Activated naive CD4-positive, alpha-beta T cell treated with anti-CD3 and anti-CD28 coated beads, Interleukin-2, amount 50 U/mL, for 72 hours (primary cell): ENCODE results near the gene ATP6V1D. TPM values are rescaled to one million over a fixed set of nuclear protein-coding genes. Genes with fewer than 3 reads are reported as not detected.
A peak's percentile ranks its signal among the peaks of the same experiment; 100 is the strongest.
"Not testable (repeated sequence)": the region's sequence is repeated elsewhere in the genome, so short reads cannot be mapped to it uniquely, and the experiment has no call there.

ENCODE experiments used
- ATAC-seq, 2 donors: fragments of 150-1000 bp; cut with Tn5 transposase; 2 replicates each; pipeline ENCODE4 v1.10.0; 2021; ENCODE audit warnings: mild to moderate bottlenecking in 2 of 2, moderate library complexity in 2 of 2
- DNase-seq, 2 donors: peaks; one replicate each; pipeline ENCODE4 v3.0.0; 2021 to 2022; ENCODE audit warnings: low spot score in 2 of 2
- H3K27ac Mint-ChIP-seq, 2 donors: one replicate each; pipeline ENCODE4 v1.8.0; 2022; ENCODE audit warnings: mild to moderate bottlenecking in 2 of 2, mixed read lengths in 2 of 2
- H3K36me3 Mint-ChIP-seq, 2 donors: one replicate each; pipeline ENCODE4 v1.8.0; 2022; ENCODE audit warnings: mixed read lengths in 2 of 2
- H3K9me3 Mint-ChIP-seq, 2 donors: one replicate each; pipeline ENCODE4 v1.8.0; 2022; ENCODE audit warnings: mixed read lengths in 2 of 2
- total RNA-seq, 2 donors: library from RNA; stranded (reverse); gene quantifications; one replicate each; pipeline ENCODE4 v1.2.3, GENCODE V29; 2022

Gene ATP6V1D
- total RNA-seq: 10 to 100 TPM; 24.3 to 28.4 TPM

DNA sequence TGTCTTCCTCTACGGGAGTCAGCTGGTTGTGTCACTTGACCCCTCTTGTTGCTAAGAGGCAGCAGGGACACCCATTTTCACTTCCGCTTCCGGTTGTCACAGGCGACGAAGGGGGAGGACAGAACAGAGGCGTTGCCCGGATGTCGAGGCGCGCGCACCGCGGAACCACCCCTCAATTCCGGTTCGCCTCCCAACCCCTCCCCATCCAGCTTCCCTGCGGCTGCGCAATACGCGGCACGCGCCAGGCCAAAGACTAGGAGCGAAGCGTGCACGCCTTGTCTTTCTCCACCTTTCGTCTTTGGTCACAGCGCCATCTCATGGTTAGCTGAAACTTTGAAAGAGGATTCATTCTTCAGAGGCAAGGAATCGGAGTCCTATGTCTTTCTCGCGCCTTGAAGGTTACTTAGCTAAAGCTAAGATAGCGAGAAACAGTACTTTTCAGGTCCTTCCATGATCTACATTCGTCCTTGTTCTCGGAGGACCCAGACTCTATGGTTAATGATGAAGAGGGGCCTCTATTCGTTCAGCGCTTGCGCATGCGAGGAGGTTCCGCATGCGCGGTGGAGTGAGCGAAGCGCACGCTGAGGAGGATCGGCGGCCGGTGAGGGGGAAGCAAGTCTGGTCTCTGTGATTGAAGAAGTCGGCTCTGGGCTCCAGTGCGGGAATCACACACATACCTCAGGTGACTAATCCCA is at the start of gene ATP6V1D, which contains the start of gene EIF2S1:
Gene ATP6V1D, minus strand, starts transcription at position 30 of the 695 bp plus-strand sequence. CDS start 106 bp downstream, outside the sequence.
Gene EIF2S1, plus strand, starts transcription at position 554 of the 695 bp plus-strand sequence. CDS start 4,440 bp downstream, outside the sequence.
- peak within 1 kb of the TSS; percentile 96 to 99 for H3K27ac Mint-ChIP-seq
- H3K9me3 Mint-ChIP-seq: no peaks in the 10 kb centered on the region
- ATAC-seq (peak; percentile 91 to 93), DNase-seq (peak; percentile 96 to 100)
- H3K36me3 Mint-ChIP-seq: peaks cover 22 to 32% of the 10 kb centered on the region in 2 donors

DNA sequence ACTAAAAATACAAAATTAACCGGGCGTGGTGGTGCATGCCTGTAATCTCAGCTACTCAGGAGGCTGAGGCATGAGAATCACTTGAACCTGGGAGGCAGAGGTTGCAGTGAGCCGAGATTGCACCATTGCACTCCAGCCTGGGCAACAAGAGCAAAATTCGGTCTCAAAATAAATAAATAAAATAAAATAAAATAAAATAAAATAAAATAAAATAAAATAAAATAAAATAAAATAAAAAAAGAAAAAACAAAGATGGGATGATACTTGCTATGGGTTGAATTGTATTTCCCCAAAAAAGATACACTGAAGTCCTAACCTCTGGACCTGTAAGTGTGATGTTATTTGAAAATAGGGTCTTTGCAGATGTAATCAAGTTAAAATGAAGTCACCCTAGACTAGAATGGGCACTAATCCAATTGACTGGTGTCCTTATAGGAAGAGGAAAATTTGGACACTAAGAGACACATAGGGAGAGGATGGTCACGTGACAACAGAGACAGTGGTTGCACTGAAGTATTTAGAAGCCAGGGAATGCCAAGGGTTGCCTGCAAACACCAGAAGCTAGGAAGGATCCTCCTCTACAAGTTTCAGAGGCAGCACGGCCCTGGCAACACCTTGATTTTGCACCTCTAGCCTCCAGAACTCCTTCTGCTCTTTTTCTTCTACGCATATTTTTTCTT is 48.7 kb upstream of the ATP6V1D start:
- H3K27ac Mint-ChIP-seq, H3K36me3 Mint-ChIP-seq, ATAC-seq, DNase-seq, H3K9me3 Mint-ChIP-seq: not testable (repeated sequence)

DNA sequence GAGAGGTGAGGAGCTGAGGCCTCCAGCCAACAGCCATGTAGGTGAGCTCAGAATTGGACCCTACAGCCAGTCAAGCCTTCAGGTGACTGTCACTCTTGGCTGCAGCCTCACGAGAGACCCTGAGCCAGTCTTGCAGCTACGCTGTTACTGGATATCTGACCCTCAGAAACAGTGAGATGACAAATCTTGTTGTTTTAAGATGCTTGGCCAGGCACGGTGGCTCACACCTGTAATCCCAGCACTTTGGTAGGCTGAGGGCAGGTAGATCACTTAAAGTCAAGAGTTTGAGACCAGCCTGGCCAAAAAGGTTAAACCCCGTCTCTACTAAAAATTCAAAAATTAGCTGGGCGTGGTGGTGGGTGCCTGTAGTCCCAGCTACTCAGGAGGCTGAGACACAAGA is 46.2 kb upstream of the ATP6V1D start:
- H3K9me3 Mint-ChIP-seq: no peaks in the 10 kb centered on the region
- no peak for ATAC-seq
- no peak overlapping the region for H3K27ac Mint-ChIP-seq
- H3K36me3 Mint-ChIP-seq: no peaks in the 10 kb centered on the region
- DNase-seq: no peak

DNA sequence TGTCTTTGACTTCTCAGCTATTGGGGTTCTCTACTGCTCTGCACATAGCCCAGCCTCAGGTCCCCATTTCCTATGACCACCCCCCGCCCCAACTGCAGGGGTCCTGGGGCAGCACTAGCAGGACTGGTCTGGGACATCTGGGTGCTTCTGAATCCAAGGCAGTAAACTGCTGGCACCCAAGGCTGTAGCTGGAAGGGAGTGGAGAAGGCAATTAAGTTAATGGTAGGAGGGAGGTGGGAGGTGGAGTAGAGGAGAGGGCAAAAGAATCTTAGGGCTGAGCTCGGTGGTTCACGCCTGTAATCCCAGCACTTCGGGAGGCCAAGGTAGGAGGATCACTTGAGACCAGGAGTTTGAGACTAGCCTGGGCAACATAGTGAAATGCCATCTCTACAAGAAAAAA is 40.8 kb upstream of the ATP6V1D start:
- no peaks in the 10 kb centered on the region for H3K36me3 Mint-ChIP-seq
- no peaks in the 10 kb centered on the region for H3K9me3 Mint-ChIP-seq
- H3K27ac Mint-ChIP-seq: peak overlapping the region in 1 of 2 donors; percentile 70
- no peak for ATAC-seq
- DNase-seq: no peak

DNA sequence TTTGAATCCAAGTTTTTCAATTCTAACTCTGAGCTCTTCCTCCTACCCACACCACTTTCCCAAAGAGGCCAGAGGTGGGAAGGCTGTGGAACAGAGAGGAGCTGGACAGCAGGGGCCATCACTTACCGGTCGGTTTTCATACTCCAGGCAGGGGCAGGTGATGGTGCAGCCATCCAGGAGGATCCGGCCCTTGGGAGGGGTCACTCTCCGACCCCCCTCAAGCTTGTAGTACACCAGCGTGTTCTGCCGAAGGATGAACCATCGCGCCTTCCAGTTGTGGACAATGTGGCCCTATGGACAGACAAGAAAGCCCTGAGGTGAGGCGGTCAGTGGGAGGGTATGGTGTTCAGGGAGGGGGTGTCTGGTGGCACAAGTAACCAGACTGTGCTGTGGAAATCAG is 37.9 kb upstream of the ATP6V1D start:
- H3K9me3 Mint-ChIP-seq: no peaks in the 10 kb centered on the region
- no peak overlapping the region for H3K27ac Mint-ChIP-seq
- no peak for ATAC-seq
- no peaks in the 10 kb centered on the region for H3K36me3 Mint-ChIP-seq
- no peak for DNase-seq

DNA sequence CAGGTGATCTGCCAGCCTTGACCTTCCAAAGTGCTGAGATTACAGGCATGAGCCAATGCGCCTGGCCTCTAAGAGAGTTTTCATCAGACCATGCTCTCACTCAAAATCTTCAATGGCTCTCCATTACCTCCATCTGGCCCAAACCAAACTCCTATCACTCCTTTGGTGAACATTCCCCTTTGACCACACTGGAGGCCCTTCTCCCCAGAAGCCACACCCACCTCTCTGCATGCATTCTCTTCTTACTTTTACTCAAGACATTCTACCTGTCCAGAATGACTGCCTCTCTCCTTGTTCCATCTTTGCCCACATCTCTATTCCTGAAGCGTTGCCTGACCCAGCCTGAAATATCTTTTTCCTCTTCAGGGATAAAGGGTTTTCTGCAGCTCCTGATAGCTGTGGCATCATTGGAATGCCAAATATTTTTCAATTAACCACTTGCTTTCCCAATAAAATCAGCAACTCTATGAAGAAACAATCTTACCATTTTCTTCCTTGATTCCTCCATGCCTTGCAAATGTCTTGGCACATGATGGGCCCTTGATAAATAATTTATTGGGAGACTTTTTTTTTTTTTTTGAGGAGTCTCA is 36.9 kb upstream of the ATP6V1D start:
- no peaks in the 10 kb centered on the region for H3K9me3 Mint-ChIP-seq
- no peaks in the 10 kb centered on the region for H3K36me3 Mint-ChIP-seq
- DNase-seq (no peak), ATAC-seq (no peak)
- H3K27ac Mint-ChIP-seq: no peak overlapping the region

DNA sequence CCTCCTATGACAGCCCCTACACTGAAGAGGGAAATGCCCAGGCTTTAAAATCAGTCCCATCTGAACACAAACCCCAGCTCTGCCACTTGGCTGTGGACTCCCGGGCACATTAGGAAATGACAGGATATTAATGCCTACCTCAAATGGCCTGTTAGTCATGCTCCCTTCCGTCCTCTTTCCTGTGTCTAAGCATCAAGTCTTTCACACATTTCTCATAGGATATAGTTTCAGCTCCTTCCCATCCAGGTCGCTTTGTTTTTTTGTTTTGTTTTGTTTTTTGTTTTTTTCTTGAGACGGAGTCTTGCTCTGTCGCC is 36.2 kb upstream of the ATP6V1D start:
- Mint-ChIP-seq H3K27ac (no peak overlapping the region), H3K36me3 (no peaks in the 10 kb centered on the region), H3K9me3 (no peaks in the 10 kb centered on the region)
- no peak for ATAC-seq
- DNase-seq: no peak

DNA sequence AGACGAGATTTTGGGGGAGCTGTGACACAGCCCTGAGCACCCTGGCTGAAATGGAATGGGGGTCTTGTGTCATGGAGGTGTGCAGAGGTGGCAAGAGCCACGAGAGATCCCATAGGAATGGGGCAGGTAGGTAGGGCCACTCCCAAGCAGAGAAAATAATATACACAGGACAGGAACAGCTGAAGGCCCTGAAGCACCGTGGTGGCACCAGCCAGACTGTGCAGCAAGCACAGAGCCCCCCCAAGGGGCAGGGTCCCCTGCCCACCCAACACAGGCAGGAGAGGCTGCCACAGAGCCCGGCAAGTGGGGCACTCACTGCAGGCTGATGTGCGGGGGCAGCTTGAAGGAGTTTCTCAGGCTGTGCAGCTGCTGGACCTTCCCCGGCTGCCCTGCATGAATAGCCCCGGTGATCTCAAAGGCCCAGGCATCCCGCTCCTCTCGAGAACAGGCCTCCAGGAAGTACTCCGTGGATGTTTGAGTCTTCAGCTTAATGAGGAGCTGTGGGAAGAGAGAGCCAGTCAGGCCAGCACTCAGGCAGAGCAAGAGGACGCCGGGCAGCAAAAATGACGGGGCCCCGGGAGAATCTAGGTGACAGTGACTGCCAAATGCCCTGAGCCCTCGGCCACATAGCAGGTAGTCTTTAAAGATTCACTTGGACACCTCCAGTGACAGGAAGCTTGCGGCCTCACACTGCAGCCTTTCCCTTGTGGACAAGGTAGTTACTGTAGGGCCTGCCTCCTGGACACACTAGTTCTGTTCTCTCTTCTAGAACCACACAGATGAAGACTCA is 35.7 kb upstream of the ATP6V1D start:
- Mint-ChIP-seq H3K27ac (no peak overlapping the region), H3K36me3 (no peaks in the 10 kb centered on the region), H3K9me3 (no peaks in the 10 kb centered on the region)
- no peak for DNase-seq
- ATAC-seq: no peak

DNA sequence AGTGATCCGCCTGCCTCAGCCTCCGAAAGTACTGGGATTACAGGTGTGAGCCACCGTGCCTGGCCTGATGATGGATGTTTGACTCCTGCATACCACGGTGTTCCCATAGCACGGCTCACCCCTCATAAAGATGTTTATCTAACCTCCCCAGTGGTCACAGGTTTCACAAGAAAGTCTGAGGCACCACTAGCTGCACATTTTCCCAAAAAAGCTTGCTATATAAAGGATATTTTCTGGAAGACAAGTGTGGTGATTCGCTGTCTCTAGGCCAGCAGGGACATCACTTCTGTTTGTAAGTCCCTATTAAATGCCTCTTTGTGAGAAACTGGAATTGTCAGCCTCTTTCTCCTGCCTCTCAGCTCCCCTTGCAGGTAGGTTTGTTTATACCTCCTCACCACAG is 34.1 kb upstream of the ATP6V1D start:
- no peak for ATAC-seq
- H3K27ac Mint-ChIP-seq: no peak overlapping the region
- no peaks in the 10 kb centered on the region for H3K36me3 Mint-ChIP-seq
- H3K9me3 Mint-ChIP-seq: no peaks in the 10 kb centered on the region
- no peak for DNase-seq

DNA sequence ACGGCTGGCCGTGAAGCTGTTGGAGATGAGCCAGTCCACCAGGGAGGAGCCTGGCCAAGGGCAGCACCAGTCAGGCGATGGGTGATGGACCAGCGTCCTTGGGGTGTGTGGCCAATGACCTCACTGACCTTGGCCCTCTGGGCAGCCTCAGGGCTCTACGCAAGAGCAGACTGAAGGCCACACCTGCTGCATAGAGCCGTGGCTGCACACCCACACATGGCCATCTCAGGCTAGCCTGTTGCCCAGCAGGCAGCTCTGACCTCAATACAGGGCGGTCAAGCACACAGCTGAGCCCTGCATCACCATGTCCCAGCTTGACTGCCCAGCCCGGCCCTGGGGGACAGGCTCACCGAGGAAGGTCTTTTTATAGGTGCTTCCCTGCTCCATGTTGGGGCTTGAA is 33.2 kb upstream of the ATP6V1D start:
- H3K27ac Mint-ChIP-seq: no peak overlapping the region
- no peak for DNase-seq

DNA sequence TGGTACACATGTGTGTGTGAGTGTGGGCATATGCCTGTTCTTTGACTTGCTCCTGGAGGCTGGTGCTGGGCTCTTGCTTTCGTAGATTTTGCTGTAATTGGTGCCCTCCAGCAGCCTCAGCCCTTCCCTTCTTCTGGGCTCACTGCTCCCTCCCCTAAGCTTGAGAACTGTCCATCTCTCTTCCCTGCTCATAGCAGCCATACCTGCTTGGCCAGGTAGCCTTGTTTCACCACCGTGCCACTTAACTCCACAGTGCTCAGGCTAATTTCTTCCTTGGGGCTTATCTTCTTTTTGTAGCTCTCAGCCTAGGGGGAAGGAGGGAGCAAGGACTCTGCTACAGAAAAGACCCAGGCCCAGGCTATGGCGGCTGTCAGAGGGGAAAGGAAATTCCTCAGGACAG is 32.5 kb upstream of the ATP6V1D start:
- no peak for DNase-seq
- no peaks in the 10 kb centered on the region for H3K36me3 Mint-ChIP-seq
- no peak overlapping the region for H3K27ac Mint-ChIP-seq
- no peak for ATAC-seq
- H3K9me3 Mint-ChIP-seq: no peaks in the 10 kb centered on the region

More for the DNA sequence above, 33.2 kb upstream of the ATP6V1D start:
- no peaks in the 10 kb centered on the region for H3K36me3 Mint-ChIP-seq
- ATAC-seq: no peak
- no peaks in the 10 kb centered on the region for H3K9me3 Mint-ChIP-seq

DNA sequence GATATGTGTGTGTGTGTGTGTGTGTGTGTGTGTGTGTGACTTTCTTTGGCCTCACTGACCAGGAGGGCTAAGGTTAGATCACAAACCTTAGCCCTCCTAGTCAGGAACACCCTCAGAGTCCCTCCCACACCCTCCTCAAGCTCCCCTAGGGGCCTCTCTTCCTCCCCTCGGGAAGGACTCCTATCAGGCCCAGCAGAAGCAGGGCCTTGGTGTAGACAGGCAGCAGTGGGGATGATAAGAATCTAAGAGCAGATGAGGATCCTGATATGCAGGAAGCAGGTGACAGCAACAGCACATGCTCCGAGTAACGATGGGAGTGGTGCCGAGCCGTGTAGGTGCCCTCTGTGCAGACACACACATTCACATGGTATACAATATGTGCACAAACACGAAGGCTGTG is 31.7 kb upstream of the ATP6V1D start:
- DNase-seq: no peak
- peak in 1 of 2 donors; percentile 34 for ATAC-seq
- no peaks in the 10 kb centered on the region for H3K36me3 Mint-ChIP-seq
- no peaks in the 10 kb centered on the region for H3K9me3 Mint-ChIP-seq
- H3K27ac Mint-ChIP-seq: no peak overlapping the region

DNA sequence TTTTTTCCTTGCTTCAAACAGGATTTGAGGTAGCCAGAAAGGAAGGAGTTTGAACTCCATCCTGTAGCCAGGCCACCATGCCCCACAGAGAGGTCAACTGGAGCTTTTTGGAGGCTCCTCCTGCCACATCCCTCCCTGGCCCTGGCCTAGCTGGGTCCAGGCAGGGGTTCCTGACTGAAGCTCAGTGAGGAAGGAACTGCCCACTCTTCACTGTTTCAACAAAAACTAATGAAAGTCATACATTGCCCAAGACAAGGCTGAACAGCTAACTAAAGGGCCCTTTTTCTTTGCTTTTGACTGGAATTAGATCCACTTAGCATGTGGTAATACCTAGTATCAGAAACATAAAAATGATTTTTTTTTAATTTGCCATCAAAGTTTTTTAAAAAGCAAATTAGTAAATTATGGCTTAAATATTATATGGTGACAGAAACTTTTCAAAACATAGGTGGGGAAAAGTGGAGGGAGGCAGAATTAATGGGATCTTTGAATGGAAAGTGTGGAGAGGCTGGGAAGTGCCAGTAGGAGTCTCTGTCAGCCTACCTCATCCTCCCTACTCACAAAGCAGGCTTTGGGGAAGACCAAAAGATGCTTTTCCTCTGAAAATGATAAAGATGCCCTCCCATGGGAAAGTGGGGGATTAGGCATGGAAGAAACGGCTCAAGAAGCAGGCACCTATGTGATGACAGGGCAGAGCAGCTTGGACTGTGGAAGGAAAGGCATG is 30.4 kb upstream of the ATP6V1D start:
- no peak for ATAC-seq
- peaks cover 4 to 7% of the 10 kb centered on the region in 2 donors for H3K36me3 Mint-ChIP-seq
- DNase-seq: no peak
- H3K9me3 Mint-ChIP-seq: no peaks in the 10 kb centered on the region
- peak overlapping the region in 1 of 2 donors; percentile 15 for H3K27ac Mint-ChIP-seq

DNA sequence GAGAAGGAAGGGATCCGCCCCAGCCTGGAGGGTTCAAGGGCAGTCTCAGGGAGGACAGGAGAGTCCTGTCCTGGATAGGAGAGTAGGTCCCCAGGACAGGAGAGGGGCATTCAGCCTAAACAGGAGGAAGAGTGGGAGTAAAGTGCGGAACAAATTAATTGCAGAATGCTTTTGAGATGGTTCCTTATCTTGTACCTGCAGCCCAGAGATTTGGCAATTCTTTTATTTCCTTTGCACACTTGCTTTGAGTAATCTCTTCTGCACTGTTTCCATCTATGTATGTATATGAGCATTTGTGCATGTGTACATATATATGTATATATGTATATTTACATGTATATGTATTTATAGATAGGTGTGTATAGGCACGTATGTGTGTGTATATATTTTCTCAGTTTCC is 29.7 kb upstream of the ATP6V1D start:
- no peak overlapping the region for H3K27ac Mint-ChIP-seq
- no peak for DNase-seq
- no peaks in the 10 kb centered on the region for H3K9me3 Mint-ChIP-seq
- peaks cover 4 to 14% of the 10 kb centered on the region in 2 donors for H3K36me3 Mint-ChIP-seq
- no peak for ATAC-seq

DNA sequence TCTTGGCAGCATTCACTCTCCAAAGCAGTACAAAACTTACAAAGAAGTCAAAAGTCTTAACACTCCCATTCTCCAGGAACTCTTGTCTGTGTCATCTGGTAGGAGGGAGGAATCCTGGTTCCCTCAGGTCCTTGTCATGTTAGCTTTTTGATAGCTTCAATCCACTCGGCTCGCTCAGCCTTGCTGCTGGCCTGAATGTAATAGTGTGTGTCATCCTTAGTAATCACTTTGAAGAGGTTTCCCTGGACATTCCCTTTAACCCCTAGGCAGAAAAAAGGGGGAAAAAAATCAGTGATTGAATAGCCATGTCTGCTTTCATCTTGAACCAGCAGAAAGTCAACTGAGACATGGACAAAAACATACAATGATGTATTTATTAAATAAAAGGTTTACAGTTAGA is 27.6 kb upstream of the ATP6V1D start:
- peaks cover 8 to 19% of the 10 kb centered on the region in 2 donors for H3K36me3 Mint-ChIP-seq
- no peaks in the 10 kb centered on the region for H3K9me3 Mint-ChIP-seq
- no peak for ATAC-seq
- no peak for DNase-seq
- no peak overlapping the region for H3K27ac Mint-ChIP-seq

DNA sequence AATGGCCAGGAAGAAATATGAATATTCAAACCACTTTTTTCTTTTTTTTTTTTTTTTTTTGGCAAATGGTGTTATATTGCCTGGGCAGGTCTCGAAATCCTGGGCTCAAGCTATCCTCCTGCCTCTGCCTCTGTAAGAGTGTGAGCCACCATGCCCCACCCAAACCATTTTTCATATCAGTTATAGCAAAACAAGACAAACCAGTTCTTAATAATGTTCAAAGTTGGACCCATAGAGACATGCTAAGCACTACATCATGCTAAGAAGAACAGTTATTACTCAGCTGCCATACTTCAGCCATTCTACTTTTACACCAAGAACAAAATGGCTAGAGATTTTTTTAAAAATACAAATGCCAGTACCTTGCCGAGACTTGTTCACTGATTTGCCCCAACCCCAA is 26.0 kb upstream of the ATP6V1D start:
- ATAC-seq (no peak), DNase-seq (no peak)
- no peaks in the 10 kb centered on the region for H3K9me3 Mint-ChIP-seq
- H3K36me3 Mint-ChIP-seq: peaks cover 15 to 28% of the 10 kb centered on the region in 2 donors
- no peak overlapping the region for H3K27ac Mint-ChIP-seq
